ENCODE results near the gene MS4A8.
"Not testable (repeated sequence)": the region's sequence is repeated elsewhere in the genome, so short reads cannot be mapped to it uniquely, and the experiment has no call there.

MS4A8 gene

GRCh38 chr11:60699284-60699691 is at the start of gene MS4A8:
TSS of gene MS4A8 (plus strand) at chr11:60699612. CDS start at chr11:60700861, 1,249 bp downstream.
- DNase-seq: peak; percentile 3 to 36

DNA sequence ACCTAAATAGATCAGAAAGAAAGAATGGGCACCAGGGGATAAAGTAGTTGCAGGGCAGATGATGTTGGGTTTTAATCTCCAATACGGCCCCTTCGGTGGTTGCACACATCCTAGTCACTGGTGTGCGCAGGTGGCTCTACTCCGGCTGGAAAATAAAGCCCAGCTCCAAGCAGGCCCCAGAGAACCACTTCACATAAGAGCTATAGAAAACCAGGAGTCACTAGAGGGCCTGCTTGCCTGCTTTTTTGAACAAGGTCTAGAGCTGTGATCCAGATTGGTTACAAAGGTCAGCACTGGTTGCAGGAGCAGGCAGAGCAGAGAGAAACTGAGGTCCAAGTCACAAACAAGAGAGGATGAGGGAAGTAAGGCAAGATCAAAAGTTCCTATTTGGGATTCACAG is 41.5 kb upstream of the MS4A8 start:
- DNase-seq: peak; percentile 3 to 14

DNA sequence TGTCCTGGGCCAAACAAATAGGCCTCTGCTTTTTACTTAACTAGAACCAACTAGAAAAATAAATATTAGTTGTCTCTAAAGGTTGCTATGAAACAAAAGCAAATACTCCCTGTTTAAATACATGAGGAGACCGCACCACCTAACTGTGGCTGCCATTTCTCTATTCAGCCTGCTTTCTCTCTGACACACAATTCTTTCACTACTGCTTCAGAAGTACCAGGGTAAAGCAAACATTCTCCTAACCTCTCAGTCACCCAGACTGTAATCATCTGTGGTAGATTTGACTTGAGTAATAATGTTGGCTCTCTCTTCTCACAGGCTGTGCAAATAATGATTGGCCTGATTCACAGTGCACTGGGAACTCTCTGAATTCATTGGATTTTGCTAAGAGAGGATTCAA is 41.0 kb upstream of the MS4A8 start:
- DNase-seq: no peak

DNA sequence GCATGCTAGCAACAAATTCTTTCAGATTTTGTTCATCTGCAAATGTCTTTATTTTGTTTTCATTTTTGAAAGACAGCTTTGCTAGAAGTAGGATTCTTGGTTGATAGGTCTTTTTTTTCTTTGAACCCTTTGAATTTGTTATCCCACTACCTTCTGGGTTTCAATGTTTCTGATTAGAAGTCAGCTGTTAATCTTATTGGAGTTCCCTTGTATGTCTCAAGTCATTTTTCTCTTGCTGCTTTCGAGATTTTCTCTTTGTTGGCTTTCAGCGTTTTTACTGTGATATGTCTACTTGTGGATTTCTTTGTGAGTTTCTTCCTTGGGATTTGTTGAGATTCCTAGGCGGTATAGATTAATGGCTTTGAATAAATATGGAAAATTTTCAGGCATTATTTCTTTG is 27.2 kb upstream of the MS4A8 start:
- DNase-seq: no peak

- DNase-seq: not testable (repeated sequence)
Observed at GRCh38 chr11:60678231-60678630, 21.2 kb upstream of the MS4A8 start.

GRCh38 chr11:60679879-60680278 is 19.5 kb upstream of the MS4A8 start:
- no peak for DNase-seq

DNA sequence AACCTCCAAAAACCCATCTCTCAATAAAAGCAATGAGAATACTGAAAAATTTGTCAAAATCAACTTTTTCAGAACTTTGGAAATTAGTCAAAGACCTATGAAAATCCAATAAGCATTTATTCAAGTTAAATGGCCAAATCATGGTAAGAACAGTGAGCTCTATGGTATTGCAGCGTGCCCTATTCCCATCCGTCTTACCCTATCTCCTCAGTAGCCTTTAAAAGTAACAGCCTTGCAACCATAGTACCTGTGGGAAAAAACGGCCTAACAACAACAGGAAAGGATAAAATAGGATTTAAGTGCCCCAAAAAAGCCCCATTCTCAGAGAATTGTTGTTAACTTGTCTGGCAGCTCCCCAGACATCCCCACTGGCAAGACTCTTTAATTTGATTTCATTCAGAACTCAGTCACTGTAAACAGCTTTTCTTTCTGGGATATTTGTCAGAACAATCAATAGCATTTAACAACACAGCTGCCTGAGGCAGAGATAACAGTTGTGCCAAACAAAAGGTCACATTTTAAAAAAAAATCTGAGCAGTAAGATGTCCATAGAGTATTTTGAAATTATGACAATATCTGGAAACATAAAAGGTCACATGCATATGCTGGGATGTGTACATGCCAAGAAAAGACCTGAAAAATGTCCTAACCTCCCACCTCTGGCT is 18.8 kb upstream of the MS4A8 start:
- DNase-seq: no peak

DNA sequence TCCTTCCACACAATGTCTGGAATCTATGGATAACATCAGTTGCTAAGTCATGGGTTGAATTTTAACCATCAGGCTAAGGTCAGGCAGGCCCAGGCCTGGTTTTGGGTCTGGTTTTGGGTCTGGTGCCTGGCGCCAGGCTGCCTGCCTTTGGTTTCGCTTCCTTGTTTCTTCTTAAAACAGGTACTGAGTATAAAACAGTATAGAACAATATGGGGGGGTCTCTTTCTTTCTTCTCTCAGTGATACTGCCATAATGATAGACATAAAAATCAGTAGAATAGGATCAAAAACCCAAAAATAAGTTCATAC is 14.9 kb upstream of the MS4A8 start:
- DNase-seq: not testable (repeated sequence)

GRCh38 chr11:60691661-60692060 is 7.8 kb upstream of the MS4A8 start:
- no peak for DNase-seq

GRCh38 chr11:60699936-60700335 is 524 bp downstream of the MS4A8 start:
- no peak for DNase-seq

- peak; percentile 35 to 77 for DNase-seq
Observed at GRCh38 chr11:60700689-60701468, 1.5 kb downstream of the MS4A8 start.

- no peak for DNase-seq
Observed at GRCh38 chr11:60701469-60701818, 2.0 kb downstream of the MS4A8 start.

GRCh38 chr11:60703374-60703773 is 4.0 kb downstream of the MS4A8 start:
- DNase-seq: no peak

DNA sequence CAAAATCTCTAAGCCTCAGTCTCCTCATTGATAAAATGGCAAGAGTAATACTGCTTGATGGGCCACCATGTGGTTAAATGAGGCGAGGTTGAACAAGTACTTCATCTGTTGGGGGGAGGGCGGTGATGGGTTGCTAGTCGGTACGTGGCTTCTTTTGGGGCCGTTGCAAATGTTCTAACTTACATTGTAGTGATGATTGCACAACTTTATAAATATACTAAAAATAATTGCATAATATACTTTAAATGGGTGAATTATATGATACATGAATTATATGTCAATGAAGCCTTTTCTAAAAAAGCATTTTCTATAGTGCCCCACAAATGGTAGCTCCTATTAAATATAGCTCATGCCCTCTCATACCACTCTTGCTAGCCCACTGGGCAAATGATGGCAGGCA is 6.5 kb downstream of the MS4A8 start:
- DNase-seq: no peak

- no peak for DNase-seq
Observed at GRCh38 chr11:60706931-60707330, 7.5 kb downstream of the MS4A8 start.

DNA sequence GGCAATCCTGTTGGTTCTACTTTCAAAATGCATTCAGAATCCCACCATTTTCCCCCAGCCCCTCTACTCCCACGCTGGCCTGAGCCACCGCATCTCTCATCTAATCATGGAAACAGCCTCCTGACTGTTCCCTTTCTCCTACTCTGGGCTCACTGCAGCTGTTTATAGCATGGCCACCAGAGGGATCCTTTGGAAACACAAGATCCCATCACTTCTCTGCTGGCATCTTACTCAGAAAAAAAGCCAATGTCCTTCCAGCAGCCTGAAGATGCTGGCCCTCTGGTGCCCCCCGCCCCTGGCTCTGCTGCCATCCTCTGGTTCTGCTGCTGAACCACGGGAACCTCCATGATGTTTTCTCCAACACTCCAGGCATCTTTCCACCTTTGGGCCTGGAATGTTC is 11.1 kb downstream of the MS4A8 start:
- DNase-seq: peak in 1 of 2 experiments; percentile 18

DNA sequence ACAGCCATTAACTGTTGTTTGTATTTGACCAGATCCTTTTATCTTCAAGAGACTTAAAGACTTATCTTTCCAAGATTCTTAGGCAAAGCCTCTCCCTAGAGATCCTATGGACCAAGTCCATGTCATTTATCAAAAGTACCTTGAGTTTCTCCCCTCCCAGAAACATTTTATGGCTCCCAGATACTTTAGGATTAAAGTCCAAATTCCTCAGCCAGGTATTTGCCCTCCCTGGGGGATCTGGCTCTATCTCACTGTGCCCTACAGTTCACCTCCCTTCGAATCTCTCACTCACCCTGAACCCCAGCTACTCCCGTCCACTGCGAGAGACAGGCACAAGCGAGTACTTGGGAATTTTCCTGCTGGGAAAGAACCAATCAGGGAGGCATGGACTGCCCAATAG is 11.9 kb downstream of the MS4A8 start:
- DNase-seq: no peak

- DNase-seq: not testable (repeated sequence)
Observed at GRCh38 chr11:60713423-60713822, 14.0 kb downstream of the MS4A8 start.

GRCh38 chr11:60717956-60718355 is 18.5 kb downstream of the MS4A8 start:
- no peak for DNase-seq

- DNase-seq: no peak
Observed at GRCh38 chr11:60718524-60719316, 19.3 kb downstream of the MS4A8 start.

GRCh38 chr11:60719391-60719790 is 20.0 kb downstream of the MS4A8 start:
- DNase-seq: no peak

GRCh38 chr11:60720460-60720859 is 21.0 kb downstream of the MS4A8 start:
- DNase-seq: no peak

DNA sequence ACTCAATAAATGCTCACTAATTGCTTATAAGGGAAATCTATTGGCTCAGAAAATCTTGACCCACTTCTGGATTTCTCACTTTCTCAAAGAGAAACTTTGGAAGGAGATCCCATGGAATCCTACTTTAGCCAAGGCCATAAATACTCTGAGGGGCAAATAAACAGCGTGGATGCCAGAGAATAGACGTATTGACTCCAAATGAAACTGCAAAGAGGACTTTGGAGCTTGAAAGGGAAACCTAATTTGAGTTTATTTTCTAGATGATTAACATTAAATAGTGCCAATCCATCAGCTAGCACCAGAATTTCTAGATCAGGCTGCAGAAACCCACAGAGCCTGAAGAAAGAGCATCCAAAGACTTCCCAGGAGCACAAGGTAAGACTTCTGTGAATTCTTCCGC is 25.0 kb downstream of the MS4A8 start, which contains the start of gene MS4A18:
TSS of gene MS4A18 (plus strand) at position 301 of the 400 bp plus-strand sequence.
- DNase-seq: no peak

GRCh38 chr11:60725592-60725991 is 26.2 kb downstream of the MS4A8 start:
- DNase-seq: no peak
